ENCODE results near the gene ITIH3.

GRCh38 chr3:52845157-52845556 lies 50.6 kb downstream of the ITIH3 start:
- TF ChIP-seq GATA2 (IDR thresholded peaks at IDR 0.05; ENCODE audit: low read depth, low read length) (no peak), GATA3 (IDR thresholded peaks at IDR 0.05; ENCODE audit: low read depth, low read length) (no peak)

Data from SH-SY5Y (cell line).